ENCODE measurements around the gene IL1RN. TPM values are rescaled to one million over a fixed set of nuclear protein-coding genes. Genes with fewer than 3 reads are reported as not detected.

The IL1RN gene
- total and polyA plus RNA-seq, 2 of the 13 experiments (the other 11 are each of a cell fraction or from before 2014, with no cell fraction given), result 21.2 to 101 TPM

DNA sequence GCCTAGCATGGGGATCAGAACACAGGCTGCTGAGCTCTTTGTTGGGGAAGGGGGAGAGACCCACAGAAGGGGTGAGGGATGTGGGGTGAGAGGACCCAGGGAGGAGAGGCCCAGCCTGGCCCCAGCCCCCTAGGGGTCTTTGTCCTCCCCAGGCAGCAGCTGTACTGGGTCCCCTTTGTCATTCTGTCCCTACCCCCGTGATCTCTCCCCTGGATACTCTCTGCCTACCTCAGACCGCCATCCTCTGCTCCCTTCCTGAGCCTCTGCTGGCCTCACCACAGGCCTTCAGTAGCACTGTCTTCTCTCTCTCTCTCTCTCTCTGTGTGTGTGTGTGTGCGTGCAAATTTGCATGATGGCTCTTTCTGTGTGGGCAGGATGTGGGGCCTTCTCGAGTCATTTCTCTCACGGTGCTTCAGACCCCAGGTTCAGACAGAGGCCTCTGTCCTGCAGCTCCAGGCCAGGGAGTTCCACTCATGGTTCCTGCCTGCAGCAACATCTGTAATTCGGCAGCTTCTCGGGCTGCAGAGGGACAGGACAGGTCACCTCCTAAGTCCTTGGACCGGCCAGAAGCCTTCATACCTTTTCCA lies 47.7 kb downstream of the IL1RN start (continued):
- TF ChIP-seq EP300 (IDR thresholded peaks at IDR 0.05; ENCODE audit: low read depth in 2 of 2, low read length in 2 of 2) (no peak), EP300 (CRISPR knock-in tag; IDR thresholded peaks at IDR 0.05; ENCODE audit: borderline replicate concordance) (no peak), TAF1 (CRISPR knock-in tag; IDR thresholded peaks at IDR 0.05) (no peak), HCFC1 (IDR thresholded peaks at IDR 0.05; ENCODE audit: low read depth, low read length) (no peak), ZBTB38 (CRISPR knock-in tag; IDR thresholded peaks at IDR 0.05) (peak; percentile 39; the same call in 1 of the 2 replicates), RBAK (CRISPR knock-in tag; IDR thresholded peaks at IDR 0.05) (no peak), SMARCC2 (IDR thresholded peaks at IDR 0.05) (no peak), PITX1 (CRISPR knock-in tag; IDR thresholded peaks at IDR 0.05) (0 out of 2 replicates have a peak, but pooled peaks have one; percentile 24), MTA1 (CRISPR knock-in tag; IDR thresholded peaks at IDR 0.05; ENCODE audit: borderline replicate concordance) (no peak), JARID2 (CRISPR knock-in tag; IDR thresholded peaks at IDR 0.05; ENCODE audit: insufficient replicate concordance) (no peak), ZNF20 (CRISPR knock-in tag; IDR thresholded peaks at IDR 0.05) (no peak), WIZ (CRISPR knock-in tag; IDR thresholded peaks at IDR 0.05) (no peak), NCOA1 (CRISPR knock-in tag; IDR thresholded peaks at IDR 0.05) (no peak), MAFF (IDR thresholded peaks at IDR 0.05; ENCODE audit: low read depth, low read length) (no peak), SOX5 (CRISPR knock-in tag; IDR thresholded peaks at IDR 0.05; ENCODE audit: borderline replicate concordance) (no peak), ZSCAN12 (CRISPR knock-in tag; IDR thresholded peaks at IDR 0.05) (no peak), CBX2 (IDR thresholded peaks at IDR 0.05; ENCODE audit: low read depth, low read length) (no peak), CBX2 (CRISPR knock-in tag; IDR thresholded peaks at IDR 0.05; ENCODE audit: low read depth) (no peak), NFE2 (CRISPR knock-in tag; IDR thresholded peaks at IDR 0.05) (no peak), MED8 (CRISPR knock-in tag; IDR thresholded peaks at IDR 0.05; ENCODE audit: insufficient replicate concordance) (no peak), ZNF761 (CRISPR knock-in tag; conservative IDR thresholded peaks at IDR 0.05) (no peak), POLR2AphosphoS5 (IDR thresholded peaks at IDR 0.05; ENCODE audit: low read depth, low read length) (no peak; the same call in 1 of the 2 replicates), TBX2 (CRISPR knock-in tag; IDR thresholded peaks at IDR 0.05; ENCODE audit: borderline replicate concordance) (no peak)
- TF ChIP-seq, protein P1, sequence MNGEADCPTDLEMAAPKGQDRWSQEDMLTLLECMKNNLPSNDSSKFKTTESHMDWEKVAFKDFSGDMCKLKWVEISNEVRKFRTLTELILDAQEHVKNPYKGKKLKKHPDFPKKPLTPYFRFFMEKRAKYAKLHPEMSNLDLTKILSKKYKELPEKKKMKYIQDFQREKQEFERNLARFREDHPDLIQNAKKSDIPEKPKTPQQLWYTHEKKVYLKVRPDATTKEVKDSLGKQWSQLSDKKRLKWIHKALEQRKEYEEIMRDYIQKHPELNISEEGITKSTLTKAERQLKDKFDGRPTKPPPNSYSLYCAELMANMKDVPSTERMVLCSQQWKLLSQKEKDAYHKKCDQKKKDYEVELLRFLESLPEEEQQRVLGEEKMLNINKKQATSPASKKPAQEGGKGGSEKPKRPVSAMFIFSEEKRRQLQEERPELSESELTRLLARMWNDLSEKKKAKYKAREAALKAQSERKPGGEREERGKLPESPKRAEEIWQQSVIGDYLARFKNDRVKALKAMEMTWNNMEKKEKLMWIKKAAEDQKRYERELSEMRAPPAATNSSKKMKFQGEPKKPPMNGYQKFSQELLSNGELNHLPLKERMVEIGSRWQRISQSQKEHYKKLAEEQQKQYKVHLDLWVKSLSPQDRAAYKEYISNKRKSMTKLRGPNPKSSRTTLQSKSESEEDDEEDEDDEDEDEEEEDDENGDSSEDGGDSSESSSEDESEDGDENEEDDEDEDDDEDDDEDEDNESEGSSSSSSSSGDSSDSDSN (CRISPR knock-in tag; IDR thresholded peaks at IDR 0.05), result 0 out of 2 replicates have a peak, but pooled peaks have one; percentile 31
- TF ChIP-seq, protein P2, sequence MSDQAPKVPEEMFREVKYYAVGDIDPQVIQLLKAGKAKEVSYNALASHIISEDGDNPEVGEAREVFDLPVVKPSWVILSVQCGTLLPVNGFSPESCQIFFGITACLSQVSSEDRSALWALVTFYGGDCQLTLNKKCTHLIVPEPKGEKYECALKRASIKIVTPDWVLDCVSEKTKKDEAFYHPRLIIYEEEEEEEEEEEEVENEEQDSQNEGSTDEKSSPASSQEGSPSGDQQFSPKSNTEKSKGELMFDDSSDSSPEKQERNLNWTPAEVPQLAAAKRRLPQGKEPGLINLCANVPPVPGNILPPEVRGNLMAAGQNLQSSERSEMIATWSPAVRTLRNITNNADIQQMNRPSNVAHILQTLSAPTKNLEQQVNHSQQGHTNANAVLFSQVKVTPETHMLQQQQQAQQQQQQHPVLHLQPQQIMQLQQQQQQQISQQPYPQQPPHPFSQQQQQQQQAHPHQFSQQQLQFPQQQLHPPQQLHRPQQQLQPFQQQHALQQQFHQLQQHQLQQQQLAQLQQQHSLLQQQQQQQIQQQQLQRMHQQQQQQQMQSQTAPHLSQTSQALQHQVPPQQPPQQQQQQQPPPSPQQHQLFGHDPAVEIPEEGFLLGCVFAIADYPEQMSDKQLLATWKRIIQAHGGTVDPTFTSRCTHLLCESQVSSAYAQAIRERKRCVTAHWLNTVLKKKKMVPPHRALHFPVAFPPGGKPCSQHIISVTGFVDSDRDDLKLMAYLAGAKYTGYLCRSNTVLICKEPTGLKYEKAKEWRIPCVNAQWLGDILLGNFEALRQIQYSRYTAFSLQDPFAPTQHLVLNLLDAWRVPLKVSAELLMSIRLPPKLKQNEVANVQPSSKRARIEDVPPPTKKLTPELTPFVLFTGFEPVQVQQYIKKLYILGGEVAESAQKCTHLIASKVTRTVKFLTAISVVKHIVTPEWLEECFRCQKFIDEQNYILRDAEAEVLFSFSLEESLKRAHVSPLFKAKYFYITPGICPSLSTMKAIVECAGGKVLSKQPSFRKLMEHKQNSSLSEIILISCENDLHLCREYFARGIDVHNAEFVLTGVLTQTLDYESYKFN (CRISPR knock-in tag; conservative IDR thresholded peaks at IDR 0.05), result 0 out of 2 replicates have a peak, but pooled peaks have one; percentile 23
- TF ChIP-seq, protein P3, sequence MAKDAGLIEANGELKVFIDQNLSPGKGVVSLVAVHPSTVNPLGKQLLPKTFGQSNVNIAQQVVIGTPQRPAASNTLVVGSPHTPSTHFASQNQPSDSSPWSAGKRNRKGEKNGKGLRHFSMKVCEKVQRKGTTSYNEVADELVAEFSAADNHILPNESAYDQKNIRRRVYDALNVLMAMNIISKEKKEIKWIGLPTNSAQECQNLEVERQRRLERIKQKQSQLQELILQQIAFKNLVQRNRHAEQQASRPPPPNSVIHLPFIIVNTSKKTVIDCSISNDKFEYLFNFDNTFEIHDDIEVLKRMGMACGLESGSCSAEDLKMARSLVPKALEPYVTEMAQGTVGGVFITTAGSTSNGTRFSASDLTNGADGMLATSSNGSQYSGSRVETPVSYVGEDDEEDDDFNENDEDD (CRISPR knock-in tag; IDR thresholded peaks at IDR 0.05; ENCODE audit: borderline replicate concordance), result no peak
